NCI-H2196 treated with DMSO at 0.1 percent for 48 hours (cell line): ENCODE measurements around the gene PARG.
"Not testable (repeated sequence)": the region's sequence is repeated elsewhere in the genome, so short reads cannot be mapped to it uniquely, and the experiment has no call there.

Source experiments
- DNase-seq: peaks from one replicate; lab custom pipeline; 2025; ENCODE audit not compliant: unreplicated experiment; lab: John Stamatoyannopoulos, UW

The PARG gene

DNA sequence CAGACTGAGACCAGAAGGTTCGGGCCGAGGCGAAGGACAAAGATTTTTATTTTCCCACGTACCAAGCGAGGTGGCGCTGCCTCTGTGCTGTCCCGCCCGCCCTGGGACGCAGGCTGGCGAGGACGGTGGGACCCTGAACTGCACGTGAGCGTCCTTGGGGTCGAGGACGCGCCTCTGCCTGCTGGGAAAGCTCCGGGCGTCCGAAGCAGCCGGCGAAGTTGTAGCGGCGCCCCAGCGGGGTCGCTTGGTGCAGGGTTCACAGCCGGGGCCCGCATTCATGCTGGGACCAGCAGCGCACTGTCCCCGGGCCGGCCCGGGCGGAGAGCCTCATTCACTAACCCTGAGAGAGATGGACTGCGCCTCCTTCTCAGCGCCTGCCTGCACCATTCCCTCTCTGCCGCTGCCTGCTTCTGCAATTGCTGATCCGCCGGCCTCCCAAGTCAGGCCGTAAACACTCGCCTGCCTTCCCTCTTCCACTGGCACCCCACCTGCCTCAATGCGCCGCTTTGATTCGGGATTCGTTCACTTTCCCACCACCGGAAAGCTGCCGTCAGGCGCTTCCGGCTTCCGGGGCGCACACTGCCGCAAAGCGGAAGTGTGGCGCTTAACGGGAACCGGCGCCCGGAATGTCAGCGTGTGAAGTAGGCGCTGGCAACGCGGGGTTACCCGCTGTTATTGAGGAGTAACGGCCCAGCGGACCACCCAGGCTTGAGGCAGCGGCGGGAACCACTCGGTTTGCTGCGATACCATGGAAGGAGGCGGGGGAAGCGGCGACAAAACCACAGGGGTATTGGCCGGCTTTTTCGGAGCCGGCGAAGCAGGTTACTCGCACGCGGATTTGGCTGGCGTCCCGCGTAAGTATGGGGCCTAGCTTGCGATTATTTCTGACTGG lies at the start of gene PARG, which contains the start of gene TIMM23B:
Gene PARG, minus strand, starts transcription at position 581 of the 892 bp plus-strand sequence. Its CDS starts 302 bp downstream, at position 279.
Gene TIMM23B, plus strand, starts transcription at position 607 of the 892 bp plus-strand sequence. Its CDS starts 142 bp downstream, at position 749.
- DNase-seq = peak; percentile 7

DNA sequence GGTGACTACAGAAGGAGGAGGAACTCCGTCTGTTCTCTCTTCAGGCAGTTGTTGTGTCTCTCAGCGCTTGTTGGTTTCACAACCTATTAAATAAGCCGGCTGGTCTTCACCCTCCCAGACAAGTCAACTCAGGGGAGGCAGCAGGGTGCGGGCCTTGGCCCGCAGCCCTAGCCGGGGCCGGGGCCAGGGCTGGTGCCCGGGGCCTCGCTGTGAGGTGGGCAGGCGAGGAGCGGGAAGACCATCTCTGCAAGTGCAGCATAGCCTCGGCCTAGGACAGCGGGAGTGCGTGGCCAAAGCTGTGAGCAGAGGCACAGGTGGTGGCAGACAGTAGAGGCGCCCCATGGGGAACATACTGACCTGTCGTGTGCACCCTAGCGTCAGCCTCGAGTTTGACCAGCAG lies 46.5 kb upstream of the PARG start, which contains the start of gene AGAP6:
Gene AGAP6, plus strand, starts transcription at position 31 of the 400 bp plus-strand sequence. Its CDS starts 310 bp downstream, at position 341.
- not testable (repeated sequence) for DNase-seq

GRCh38 chr10:49987207-49987606 lies 45.4 kb upstream of the PARG start:
- DNase-seq = not testable (repeated sequence)

- not testable (repeated sequence) for DNase-seq
Observed at GRCh38 chr10:49977756-49978155, 35.9 kb upstream of the PARG start.

- DNase-seq = not testable (repeated sequence)
Observed at GRCh38 chr10:49972094-49972493, 30.3 kb upstream of the PARG start.

GRCh38 chr10:49971466-49971865 lies 29.6 kb upstream of the PARG start:
- not testable (repeated sequence) for DNase-seq

- DNase-seq = not testable (repeated sequence)
Observed at GRCh38 chr10:49970331-49970857, 28.6 kb upstream of the PARG start.

GRCh38 chr10:49953122-49953521 lies 11.3 kb upstream of the PARG start:
- DNase-seq = not testable (repeated sequence)

DNA sequence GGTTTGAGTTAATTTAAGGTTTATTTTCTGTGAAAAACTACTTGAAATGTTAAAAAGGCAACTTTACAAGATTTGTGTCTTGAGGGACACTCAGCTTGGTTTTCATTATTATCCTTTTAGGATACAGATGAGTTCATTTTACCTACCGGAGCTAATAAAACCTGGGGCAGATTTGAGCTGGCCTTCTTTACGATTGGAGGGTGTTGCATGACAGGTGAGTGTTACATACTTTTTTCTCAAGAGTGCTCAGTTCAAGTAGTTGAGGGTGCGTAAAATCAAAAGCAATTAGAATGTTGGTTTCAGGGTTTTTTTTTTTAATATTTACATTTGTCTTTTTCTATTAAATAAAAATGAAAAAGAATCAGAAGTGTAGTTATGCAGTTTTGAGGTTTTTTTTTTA lies 10.2 kb upstream of the PARG start:
- not testable (repeated sequence) for DNase-seq

DNA sequence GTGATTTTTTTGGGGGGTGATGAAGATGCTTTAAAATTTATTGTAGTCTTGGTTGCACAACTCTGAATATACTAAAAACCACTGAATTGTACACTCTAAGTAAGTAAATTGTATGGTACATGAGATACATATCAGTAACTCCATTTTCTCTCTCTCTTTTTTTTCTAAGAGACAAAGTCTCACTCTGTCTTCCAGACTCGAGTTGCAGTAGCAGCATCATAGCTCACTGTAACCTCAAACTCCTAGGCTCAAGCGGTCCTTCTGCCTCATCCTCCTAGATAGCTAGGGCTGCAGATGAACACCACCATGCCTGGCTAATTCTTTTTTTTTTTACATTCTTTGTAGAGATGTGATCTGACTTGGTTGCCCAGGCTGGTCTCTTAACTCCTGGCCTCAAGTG lies 6.9 kb upstream of the PARG start:
- DNase-seq = not testable (repeated sequence)

DNA sequence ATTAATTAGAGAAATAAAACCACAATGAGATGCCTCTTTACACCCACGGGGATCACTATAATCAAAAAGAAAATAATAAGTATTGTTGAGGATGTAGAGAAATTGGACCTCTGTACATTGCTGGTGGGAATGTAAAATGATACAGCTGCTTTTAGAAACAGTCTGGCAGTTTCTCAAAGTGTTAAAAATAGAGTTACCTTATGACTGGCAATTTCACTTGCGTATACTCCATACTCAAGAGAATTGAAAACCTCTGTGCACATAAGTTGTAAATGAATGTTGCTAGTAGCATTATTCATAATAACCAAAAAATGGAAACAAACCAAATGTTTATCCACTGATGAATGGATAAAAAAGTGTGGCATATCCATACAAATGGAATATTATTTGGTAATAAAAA lies 6.3 kb upstream of the PARG start:
- not testable (repeated sequence) for DNase-seq

GRCh38 chr10:49943607-49944006 lies 1.8 kb upstream of the PARG start:
- DNase-seq = not testable (repeated sequence)

DNA sequence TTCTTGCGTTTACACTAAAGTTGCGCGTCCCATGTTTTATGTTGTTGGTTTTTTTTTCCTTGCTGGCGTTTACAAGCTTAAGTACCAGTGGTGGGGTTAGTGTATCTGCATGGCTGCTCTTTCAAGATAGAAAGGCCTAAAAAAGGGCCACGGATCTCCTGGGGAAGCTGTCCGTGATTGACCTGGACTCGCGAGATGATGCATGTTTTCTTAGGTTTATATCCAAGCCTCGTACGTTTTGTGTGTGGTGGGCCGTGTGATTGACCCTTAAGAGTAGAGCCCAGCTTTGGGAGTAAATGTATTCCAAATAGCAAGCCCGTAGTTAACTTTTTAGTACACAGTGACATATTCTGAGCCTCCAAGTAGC lies 495 bp upstream of the PARG start:
- DNase-seq = not testable (repeated sequence)

DNA sequence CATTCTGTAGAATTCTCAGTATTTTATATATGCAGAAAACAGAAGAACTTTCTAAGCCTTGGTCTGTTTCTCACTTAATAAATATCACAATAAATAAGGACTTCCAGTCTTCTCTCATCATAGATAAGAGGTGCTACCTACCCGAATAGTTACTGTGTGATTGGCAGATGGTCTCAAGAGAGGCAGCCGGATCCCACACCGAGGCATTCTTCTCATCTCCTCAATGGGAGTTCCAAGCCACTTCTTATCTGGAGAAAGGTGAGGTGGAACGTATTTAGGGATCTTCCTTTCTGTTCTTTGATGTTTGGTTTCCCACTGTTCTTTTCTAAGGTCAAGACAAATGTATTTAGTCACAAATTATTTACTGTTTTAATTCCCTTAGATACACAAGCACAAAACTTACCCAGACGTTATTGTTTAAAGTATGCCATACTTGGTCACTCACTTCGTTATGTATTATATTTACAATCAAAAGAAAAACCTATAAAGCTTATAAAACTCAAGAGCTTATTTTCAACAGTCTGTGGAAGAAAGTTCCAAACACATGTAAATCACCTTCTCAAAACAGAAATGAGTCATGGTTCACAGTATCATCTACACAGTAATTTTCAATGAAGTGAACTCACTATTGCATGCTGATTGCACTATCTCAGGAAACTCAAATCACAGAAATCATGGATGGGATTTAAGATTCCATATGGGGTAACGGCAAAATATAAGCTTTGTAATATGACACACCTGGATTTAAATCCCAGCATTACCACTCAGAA lies 9.7 kb downstream of the PARG start:
- not testable (repeated sequence) for DNase-seq

DNA sequence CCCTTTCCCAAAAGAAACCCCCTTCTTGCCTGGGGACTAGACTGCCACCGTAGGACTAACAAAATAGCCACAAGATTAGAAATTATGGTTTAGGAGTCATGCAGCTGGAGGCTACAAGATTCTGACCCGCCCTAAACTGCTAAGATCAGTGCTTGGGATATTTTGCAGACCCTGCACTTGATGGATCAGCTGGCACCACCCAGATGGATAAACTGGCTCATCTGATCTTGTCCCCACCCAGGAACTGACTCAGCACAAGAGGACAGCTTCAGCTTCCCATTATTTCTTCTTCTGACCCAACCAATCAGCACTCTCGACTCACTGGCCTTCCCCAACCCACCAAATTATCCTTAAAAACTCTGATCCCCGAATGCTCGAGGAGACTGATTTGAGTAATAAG lies 10.6 kb downstream of the PARG start:
- DNase-seq = not testable (repeated sequence)

DNA sequence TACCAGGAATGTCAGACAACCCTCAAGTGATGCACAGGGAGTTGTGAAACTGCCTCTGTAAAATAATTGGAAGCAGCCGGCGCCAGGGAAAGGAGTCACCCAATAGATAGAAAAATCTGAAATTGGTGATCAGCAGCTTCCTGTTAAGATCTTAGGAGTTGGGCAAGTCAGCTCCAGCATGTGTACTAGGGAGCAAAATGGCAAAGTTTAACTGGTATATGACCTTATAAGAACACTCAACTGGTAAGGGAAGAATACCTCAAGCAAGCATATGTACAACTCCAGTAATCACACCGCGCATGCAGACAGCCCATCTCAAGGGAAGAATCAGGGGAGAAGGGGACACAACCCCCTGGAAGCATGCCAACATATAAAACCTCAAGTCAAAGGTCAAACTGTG lies 18.3 kb downstream of the PARG start:
- DNase-seq = not testable (repeated sequence)

- not testable (repeated sequence) for DNase-seq
Observed at GRCh38 chr10:49922041-49922440, 19.8 kb downstream of the PARG start.

- DNase-seq = not testable (repeated sequence)
Observed at GRCh38 chr10:49917927-49918326, 23.9 kb downstream of the PARG start.

DNA sequence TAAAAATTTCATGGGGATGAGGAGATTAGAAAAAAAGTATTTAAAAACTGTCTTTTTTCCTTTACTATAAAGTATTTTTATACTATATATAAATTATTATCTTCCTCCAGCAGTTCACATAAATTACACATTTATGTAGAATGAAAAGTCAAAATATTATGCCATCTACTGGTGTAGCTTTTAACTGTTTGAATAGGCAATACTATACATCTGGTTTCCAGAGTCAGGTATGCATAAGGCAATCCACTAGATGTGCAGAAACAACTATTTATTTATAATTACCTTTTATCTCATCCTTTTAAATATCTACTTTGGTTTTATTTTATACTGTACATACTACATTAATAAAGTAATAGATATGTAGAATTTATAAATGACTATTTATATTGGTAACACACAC lies 25.4 kb downstream of the PARG start:
- DNase-seq = not testable (repeated sequence)

DNA sequence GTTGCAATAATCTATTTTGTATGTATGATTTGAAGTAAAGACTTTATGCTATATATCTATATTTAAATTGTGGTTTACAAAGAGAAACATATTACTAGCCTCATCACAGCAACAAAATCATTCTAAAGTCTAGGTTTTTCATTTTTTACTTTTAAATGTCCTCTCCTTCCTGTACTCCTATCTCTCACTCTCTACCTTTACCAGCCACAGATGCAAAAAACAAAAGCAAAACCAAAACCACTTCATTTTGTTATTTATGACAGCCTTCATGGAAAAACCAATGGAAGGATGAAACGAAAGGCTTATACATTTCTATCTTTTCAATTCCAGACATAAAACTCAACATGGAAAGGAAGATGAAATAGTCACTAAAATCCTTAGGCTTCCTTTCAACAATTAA lies 31.5 kb downstream of the PARG start:
- not testable (repeated sequence) for DNase-seq
